ENCODE results near the gene EFCAB13.
"Not testable (repeated sequence)": the region's sequence is repeated elsewhere in the genome, so short reads cannot be mapped to it uniquely, and the experiment has no call there.

The EFCAB13 gene

DNA sequence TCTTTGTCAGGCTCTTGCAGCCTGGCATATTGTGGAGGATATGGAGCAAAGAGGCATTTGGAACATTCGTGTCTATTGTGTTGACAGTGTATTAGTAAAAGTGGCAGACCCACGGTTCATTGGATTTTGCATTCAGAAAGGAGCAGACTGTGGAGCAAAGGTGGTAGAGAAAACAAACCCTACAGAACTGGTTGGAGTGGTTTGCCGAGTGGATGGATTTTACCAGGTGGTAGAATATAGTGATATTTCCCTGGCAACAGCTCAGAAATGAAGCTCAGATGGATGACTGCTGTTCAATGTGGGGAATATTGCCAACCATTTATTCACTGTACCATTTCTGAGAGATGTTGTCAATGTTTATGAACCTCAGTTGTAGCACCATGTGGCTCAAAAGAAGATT is 44.5 kb downstream of the EFCAB13 start:
- no peak for TF ChIP-seq POLR2AphosphoS5 (IDR thresholded peaks at IDR 0.05; ENCODE audit: borderline replicate concordance, low read depth, low read length)
- Histone ChIP-seq H3K9ac (ENCODE audit: insufficient read length) (no peak overlapping the region), H3K36me3 (ENCODE audit: insufficient read depth, low read length) (no peaks in the 10 kb centered on the region), H3K9me3 (ENCODE audit: low read depth, low read length) (peaks cover 4% of the 10 kb centered on the region; the same call in 1 of the 2 replicates), H3K27ac (no peak overlapping the region), H3K4me3 (no peak overlapping the region)
- DNase-seq (ENCODE audit: low read depth, low spot score), result no peak

- H3K27ac ChIP-seq; H3K9me3 ChIP-seq (ENCODE audit: low read depth, low read length); H3K9ac ChIP-seq (ENCODE audit: insufficient read length); DNase-seq (ENCODE audit: low read depth, low spot score); H3K36me3 ChIP-seq (ENCODE audit: insufficient read depth, low read length); H3K4me3 ChIP-seq: not testable (repeated sequence)
These were observed 47.1 kb downstream of the EFCAB13 start for GRCh38 chr17:47370899-47371298.

GRCh38 chr17:47373002-47373401 is 49.2 kb downstream of the EFCAB13 start:
- H3K9me3 ChIP-seq (ENCODE audit: low read depth, low read length), result peaks cover 4% of the 10 kb centered on the region; the same call in 1 of the 2 replicates
- no peaks in the 10 kb centered on the region for H3K36me3 ChIP-seq (ENCODE audit: insufficient read depth, low read length)
- no peak overlapping the region for H3K4me3 ChIP-seq
- TF ChIP-seq EZH2 (IDR thresholded peaks at IDR 0.05) (no peak), FOXP2 (optimal IDR thresholded peaks at IDR 0.05; ENCODE audit: control extremely low read depth, extremely low read length, insufficient read depth) (no peak), POLR2AphosphoS5 (IDR thresholded peaks at IDR 0.05; ENCODE audit: borderline replicate concordance, low read depth, low read length) (no peak)
- no peak overlapping the region for H3K9ac ChIP-seq (ENCODE audit: insufficient read length)
- no peak for DNase-seq (ENCODE audit: low read depth, low spot score)
- H3K27ac ChIP-seq, result no peak overlapping the region

GRCh38 chr17:47376247-47376646 is 52.5 kb downstream of the EFCAB13 start:
- Histone ChIP-seq H3K4me3 (no peak overlapping the region), H3K27ac (no peak overlapping the region), H3K9ac (ENCODE audit: insufficient read length) (no peak overlapping the region), H3K36me3 (ENCODE audit: insufficient read depth, low read length) (no peaks in the 10 kb centered on the region), H3K9me3 (ENCODE audit: low read depth, low read length) (peaks cover 4% of the 10 kb centered on the region; the same call in 1 of the 2 replicates)
- DNase-seq (ENCODE audit: low read depth, low spot score), result no peak
- TF ChIP-seq EZH2 (IDR thresholded peaks at IDR 0.05), result no peak

GRCh38 chr17:47388825-47389224 is 65.1 kb downstream of the EFCAB13 start:
- Histone ChIP-seq H3K4me3 (no peak overlapping the region), H3K27ac (no peak overlapping the region), H3K9me3 (ENCODE audit: low read depth, low read length) (no peaks in the 10 kb centered on the region), H3K36me3 (ENCODE audit: insufficient read depth, low read length) (no peaks in the 10 kb centered on the region), H3K9ac (ENCODE audit: insufficient read length) (no peak overlapping the region)
- TF ChIP-seq FOXP2 (optimal IDR thresholded peaks at IDR 0.05; ENCODE audit: control extremely low read depth, extremely low read length, insufficient read depth) (no peak), EZH2 (IDR thresholded peaks at IDR 0.05) (no peak), POLR2AphosphoS5 (IDR thresholded peaks at IDR 0.05; ENCODE audit: borderline replicate concordance, low read depth, low read length) (no peak)
- no peak for DNase-seq (ENCODE audit: low read depth, low spot score)

GRCh38 chr17:47397532-47398128 is 73.9 kb downstream of the EFCAB13 start:
- H3K36me3 ChIP-seq (ENCODE audit: insufficient read depth, low read length); DNase-seq (ENCODE audit: low read depth, low spot score); H3K9me3 ChIP-seq (ENCODE audit: low read depth, low read length); H3K4me3 ChIP-seq; H3K27ac ChIP-seq; H3K9ac ChIP-seq (ENCODE audit: insufficient read length): not testable (repeated sequence)

DNA sequence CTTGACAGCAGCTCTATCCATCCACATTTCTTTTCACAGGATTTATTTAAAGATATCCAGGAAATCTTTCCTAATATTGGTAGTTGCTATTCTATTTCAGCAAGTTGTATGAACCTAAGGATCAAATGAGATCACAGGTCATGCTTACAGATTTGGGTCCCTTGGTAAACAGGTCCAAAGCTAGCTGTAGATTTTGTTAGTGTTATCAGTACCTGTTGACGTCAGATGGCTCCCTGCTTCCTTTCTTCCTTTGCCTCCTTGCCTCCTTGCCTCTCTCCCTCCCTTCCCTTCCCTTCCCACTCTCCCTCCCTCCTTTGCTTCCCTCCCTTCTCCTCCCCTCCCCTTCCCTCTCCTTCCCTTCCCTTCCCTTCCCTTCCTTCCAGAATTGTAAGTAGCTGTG is 76.6 kb downstream of the EFCAB13 start:
- Histone ChIP-seq H3K4me3 (no peak overlapping the region), H3K36me3 (ENCODE audit: insufficient read depth, low read length) (no peaks in the 10 kb centered on the region), H3K27ac (no peak overlapping the region), H3K9ac (ENCODE audit: insufficient read length) (no peak overlapping the region), H3K9me3 (ENCODE audit: low read depth, low read length) (no peaks in the 10 kb centered on the region)
- DNase-seq (ENCODE audit: low read depth, low spot score), result no peak
- no peak for TF ChIP-seq FOXP2 (optimal IDR thresholded peaks at IDR 0.05; ENCODE audit: control extremely low read depth, extremely low read length, insufficient read depth)
- no peak for TF ChIP-seq POLR2AphosphoS5 (IDR thresholded peaks at IDR 0.05; ENCODE audit: borderline replicate concordance, low read depth, low read length)
- no peak for TF ChIP-seq EZH2 (IDR thresholded peaks at IDR 0.05)

GRCh38 chr17:47401100-47401499 is 77.3 kb downstream of the EFCAB13 start:
- H3K27ac ChIP-seq, result no peak overlapping the region
- no peak overlapping the region for H3K4me3 ChIP-seq
- H3K9me3 ChIP-seq (ENCODE audit: low read depth, low read length), result no peaks in the 10 kb centered on the region
- TF ChIP-seq POLR2AphosphoS5 (IDR thresholded peaks at IDR 0.05; ENCODE audit: borderline replicate concordance, low read depth, low read length), result no peak
- no peaks in the 10 kb centered on the region for H3K36me3 ChIP-seq (ENCODE audit: insufficient read depth, low read length)
- DNase-seq (ENCODE audit: low read depth, low spot score), result no peak
- no peak overlapping the region for H3K9ac ChIP-seq (ENCODE audit: insufficient read length)

GRCh38 chr17:47404006-47404405 is 80.3 kb downstream of the EFCAB13 start:
- no peak for TF ChIP-seq EZH2 (IDR thresholded peaks at IDR 0.05)
- TF ChIP-seq POLR2AphosphoS5 (IDR thresholded peaks at IDR 0.05; ENCODE audit: borderline replicate concordance, low read depth, low read length), result no peak
- no peak for TF ChIP-seq FOXP2 (optimal IDR thresholded peaks at IDR 0.05; ENCODE audit: control extremely low read depth, extremely low read length, insufficient read depth)
- no peak overlapping the region for H3K27ac ChIP-seq
- no peaks in the 10 kb centered on the region for H3K9me3 ChIP-seq (ENCODE audit: low read depth, low read length)
- DNase-seq (ENCODE audit: low read depth, low spot score), result no peak
- no peak overlapping the region for H3K9ac ChIP-seq (ENCODE audit: insufficient read length)
- no peak overlapping the region for H3K4me3 ChIP-seq
- no peaks in the 10 kb centered on the region for H3K36me3 ChIP-seq (ENCODE audit: insufficient read depth, low read length)

- H3K9me3 ChIP-seq (ENCODE audit: low read depth, low read length), result no peaks in the 10 kb centered on the region
- no peak overlapping the region for H3K27ac ChIP-seq
- DNase-seq (ENCODE audit: low read depth, low spot score), result no peak
- TF ChIP-seq FOXP2 (optimal IDR thresholded peaks at IDR 0.05; ENCODE audit: control extremely low read depth, extremely low read length, insufficient read depth) (no peak), EZH2 (IDR thresholded peaks at IDR 0.05) (no peak), POLR2AphosphoS5 (IDR thresholded peaks at IDR 0.05; ENCODE audit: borderline replicate concordance, low read depth, low read length) (no peak)
- no peak overlapping the region for H3K9ac ChIP-seq (ENCODE audit: insufficient read length)
- H3K36me3 ChIP-seq (ENCODE audit: insufficient read depth, low read length), result no peaks in the 10 kb centered on the region
- H3K4me3 ChIP-seq, result no peak overlapping the region
These were observed 81.1 kb downstream of the EFCAB13 start for GRCh38 chr17:47404875-47405274.

Data from SK-N-MC (cell line).